NCI-H2081 treated with DMSO at 0.1 percent for 48 hours (cell line): ENCODE measurements around the gene ISOC2.
A peak's percentile ranks its signal among the peaks of the same experiment; 100 is the strongest.
"Not testable (repeated sequence)": the region's sequence is repeated elsewhere in the genome, so short reads cannot be mapped to it uniquely, and the experiment has no call there.

Experiments used
- DNase-seq: peaks from one replicate; lab custom pipeline; 2025; lab: John Stamatoyannopoulos, UW

The ISOC2 gene

DNA sequence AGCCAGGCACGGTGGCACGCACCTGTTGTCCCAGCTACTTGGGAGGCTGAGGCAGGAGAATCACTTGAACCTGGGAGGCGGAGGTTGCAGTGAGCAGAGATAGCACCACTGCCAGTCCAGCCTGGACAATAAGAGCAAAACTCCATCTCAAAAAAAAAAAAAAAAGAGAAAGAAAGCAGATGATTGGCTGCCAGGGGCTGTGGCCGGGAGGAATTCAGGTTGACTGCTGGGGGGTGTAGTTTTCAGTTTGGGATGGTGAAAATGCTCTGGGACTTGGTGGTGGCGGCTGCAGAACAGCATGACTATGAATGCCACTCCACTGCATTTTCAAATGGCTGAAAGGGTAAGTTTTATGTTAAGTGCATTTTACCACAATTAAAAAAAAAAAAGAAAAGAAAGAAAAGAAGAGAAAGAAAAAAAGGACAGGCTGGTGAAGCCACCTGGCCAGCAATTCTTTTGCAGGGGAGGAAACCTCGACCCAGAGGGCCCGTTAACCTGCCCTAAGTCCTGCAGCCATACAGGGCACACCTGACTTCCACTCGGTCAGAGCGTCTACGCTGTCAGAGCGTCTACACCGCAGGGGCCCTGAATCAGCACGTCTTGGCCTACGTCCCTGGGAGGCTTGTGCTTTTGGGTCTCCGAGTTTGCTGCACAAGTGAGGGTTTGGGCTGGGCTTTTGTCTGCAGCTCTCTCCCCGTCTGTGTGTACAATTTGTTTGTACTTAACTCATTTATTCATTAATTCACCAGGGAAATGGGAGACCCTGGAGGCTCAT, 3.6 kb downstream of the ISOC2 start:
- DNase-seq: no peak

DNA sequence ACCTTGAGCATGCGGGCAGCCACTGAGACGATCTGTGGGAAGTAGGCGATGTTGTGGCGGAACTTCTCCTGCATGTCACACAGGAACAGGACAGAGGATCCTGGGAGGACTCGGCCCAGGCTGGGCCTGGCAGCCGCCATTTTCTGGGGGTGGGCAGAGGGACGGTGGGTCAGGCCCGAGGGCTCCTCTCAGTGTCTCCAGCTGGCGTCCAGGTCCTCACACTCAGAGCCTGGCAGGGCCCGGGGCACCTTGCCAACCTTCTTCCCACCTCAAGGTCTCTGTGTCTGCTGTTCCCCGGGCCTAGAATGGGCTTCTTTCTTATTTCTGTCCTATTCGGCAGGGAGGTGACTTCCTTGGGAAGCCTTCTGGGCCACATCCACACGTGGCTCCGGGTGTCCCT, 5.1 kb downstream of the ISOC2 start:
- DNase-seq: no peak

DNA sequence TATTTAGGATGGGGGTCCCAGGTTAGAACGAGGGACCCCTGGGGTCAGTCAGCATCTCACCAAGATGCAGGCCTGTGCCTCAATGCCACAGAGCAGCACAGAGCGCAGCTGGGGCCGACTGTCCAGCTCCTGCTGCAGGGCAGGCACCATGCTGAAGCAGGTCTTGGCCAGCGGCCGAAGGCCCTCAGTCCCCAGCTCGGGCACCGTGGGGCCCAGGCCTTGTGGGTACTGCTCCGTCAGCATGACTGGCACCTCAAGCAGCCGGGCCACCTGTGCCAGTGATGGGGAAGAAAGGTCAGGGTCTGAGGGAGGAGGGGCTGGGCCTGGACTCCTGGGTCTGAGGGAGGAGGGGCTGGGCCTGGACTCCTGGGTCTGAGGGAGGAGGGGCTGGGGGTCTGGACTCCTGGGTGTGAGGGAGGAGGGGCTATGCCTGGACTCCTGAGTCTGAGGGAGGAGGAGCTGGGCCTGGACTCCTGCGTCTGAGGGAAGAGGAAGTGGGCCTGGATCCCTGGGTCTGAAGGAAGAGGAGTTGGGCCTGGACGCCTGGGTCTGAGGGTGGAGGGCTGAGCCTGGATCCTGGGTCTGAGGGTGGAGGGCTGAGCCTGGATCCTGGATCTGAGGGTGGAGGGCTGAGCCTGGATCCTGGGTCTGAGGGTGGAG, 5.7 kb downstream of the ISOC2 start:
- DNase-seq: no peak

DNA sequence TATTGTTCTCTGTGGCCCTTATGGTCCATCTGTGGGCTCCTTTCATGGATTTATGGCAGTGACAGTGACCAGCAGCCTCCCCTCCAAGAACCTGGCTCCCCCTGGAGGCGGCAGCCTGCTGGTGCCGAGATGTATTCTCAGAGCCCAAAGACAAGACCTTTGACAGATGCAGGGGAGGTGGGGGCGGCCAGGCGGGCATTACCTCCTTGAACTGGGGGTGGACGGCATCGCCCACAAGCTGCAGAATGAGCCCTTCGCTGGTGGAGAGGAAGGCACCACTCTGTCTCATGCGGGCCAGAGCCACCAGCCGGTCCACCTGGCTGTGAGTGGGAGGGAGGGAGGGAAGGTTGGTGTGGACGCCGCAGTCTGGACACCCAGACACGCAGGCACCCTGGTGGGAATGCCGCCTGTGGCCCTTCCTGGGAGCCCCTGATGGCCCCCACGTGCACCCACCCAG, 6.6 kb downstream of the ISOC2 start:
- DNase-seq: no peak

DNA sequence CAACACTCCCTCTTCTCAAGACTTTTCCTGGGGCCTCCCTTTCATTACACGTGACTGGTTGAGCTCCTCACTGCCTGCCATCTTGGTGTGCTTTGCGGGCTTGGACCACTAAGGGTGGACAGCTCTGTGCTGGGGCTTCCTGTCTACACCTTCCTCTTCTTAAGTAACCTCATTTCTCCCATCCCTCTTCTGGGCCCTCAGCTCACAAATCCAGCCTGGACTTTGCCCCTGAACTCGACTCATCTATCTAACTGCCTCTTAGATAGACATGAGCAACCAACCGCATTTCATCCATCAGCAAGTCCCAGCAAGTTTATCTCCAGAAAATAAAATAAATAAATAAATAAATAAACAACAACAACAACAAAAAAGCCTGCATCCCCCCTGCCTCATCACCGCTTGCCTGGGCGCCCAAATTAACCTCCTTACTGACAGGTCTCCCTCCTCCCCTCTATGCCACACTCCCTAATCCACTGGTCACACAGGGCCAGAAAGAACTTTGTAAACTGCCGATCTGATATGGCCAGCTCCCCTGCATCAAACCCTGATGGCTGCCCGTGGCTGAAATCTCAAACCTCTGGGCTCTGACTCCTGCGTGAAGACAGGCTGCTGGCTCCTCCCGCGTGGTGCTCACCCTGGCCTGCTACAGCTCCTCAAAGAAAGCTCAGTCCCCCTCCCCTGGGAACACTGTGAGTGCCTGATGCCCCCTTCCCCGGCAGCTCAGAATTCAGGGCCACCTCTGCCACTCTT, 7.8 kb downstream of the ISOC2 start:
- DNase-seq: no peak

DNA sequence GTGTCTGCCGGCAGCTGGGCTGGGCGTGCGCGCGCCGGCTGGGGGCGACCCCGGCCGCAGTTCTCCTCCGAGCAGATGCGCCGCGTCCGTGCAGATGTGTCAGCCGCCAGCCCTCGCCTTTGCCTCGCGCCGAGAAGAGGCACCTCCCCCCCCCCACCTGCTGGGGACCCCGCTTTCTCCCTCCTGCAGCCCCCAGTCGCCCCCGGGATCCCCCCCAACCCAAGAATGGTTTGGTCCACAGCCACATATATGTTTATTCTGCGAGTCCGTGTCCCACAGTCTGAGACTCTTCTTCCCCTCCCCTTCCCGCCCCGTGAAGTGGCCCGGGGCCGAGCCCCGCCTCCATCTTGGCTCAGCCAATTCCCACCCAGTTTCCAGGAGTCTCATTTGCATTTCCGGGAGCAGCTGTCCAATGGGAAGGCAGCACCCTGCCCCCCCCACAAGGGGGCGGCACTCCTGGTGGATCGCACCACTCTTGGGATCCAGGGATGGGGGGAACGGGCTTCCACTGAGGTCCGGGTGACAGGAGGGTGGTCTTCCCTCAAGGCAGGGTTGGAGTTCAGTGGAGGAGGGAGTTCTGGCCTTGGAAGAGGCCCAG, 8.6 kb downstream of the ISOC2 start:
- peak; percentile 69 for DNase-seq

DNA sequence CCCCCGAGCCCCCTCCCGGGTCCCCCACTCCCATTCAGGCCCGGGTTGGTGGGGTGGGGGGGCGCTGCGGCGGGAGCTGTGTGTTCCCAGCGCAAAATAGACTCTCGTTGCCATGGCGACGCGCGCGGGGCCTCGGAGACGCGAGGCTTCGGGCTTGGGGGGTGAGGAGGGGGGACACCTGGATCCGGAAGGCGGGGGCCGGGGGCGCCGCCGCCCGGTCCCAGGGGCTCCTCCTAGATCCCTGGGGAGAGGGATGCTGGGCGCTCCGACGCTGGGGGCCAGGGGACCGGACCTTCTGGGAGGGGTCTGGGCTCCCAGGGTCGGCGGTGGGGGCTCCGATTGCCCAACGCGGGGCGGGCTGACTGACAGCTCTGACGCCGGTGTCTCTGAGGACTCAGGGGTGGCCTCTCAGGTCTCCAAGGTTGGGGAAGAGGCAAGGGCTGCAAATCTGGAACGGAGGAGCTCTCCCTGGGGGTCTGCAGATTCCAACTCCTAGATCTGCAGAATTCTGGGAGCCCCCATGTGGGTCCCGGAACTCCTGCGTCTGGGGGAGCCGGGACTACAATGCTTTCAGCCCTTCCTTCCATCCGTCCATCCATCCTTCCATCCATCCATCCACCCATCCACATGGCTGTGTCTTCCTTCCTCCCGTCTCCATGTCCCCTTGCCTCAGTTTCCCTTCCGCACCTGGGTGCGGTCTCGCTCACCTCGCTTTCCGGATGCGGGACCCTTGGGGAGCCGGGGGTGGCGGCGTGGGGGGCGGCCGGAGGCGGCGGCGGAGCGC, 9.3 kb downstream of the ISOC2 start:
- DNase-seq: no peak

DNA sequence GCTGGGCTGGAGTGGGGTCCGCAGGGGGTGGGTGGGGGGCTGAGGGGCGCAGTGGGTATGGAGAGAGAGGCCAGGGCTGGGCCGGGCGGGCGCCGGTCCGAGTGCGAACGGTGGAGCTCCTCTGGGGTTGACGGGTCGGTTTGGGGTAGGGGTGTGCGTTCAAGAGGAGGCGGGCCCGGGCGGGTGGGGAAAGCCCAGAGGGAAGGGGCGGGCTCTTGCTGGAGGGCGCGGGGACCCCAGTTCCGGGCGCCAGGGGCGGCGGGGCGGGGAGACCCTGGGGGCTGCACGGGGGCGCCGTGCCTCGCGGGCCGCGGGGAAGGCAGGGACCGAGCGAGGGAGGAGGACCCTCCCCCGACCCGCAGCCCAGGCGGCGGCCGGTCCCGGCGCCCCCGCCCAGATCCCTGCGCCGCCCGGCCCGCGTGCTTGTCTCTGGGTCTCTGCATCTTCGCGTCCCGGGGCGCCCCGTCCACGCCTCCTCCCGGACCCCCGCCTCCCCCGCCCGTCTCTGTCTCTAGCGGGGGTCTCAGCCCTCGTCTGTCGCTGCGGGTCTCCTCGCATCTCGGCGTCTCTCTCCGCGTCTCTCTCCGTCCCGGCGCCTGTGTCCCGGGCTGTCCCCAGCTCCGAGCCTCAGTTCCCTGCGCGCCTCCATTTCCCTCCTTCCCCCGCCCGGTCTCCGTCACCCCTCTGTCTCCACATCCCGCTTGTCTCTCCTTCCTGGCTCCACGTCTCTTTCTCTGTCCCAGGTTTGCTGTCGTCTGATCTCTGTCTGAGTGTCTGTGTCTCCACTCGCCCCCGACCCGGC, 10.1 kb downstream of the ISOC2 start:
- DNase-seq: no peak

DNA sequence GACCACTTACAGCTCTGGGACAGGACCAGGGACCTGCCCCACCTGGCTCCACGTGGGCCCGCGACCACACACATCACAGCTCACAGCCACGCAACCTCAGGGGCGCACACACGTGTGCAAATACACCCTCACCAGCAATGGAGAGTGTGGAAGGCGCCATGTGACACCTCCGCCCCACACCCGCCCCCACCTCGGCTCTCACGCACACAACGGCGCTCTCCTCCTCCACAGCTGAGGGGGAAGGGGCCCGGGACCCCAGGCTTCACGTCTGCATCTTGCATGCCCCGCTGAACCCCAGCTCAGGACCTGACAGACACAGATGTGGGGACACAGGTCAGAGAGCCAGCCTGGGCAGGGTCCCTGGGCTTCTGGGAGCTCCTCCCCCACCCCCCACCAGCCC, 12.0 kb downstream of the ISOC2 start:
- no peak for DNase-seq

DNA sequence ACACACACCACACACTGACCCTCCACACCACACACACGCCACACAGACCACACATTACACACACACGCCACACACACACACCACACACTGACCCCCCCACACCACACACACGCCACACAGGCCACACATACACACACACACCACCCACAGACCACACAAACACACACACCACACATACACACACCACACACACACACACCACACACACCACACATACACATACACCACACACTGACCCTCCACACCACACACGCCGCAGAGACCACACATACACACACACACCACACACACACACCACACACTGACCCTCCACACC, 13.3 kb downstream of the ISOC2 start:
- DNase-seq: not testable (repeated sequence)

DNA sequence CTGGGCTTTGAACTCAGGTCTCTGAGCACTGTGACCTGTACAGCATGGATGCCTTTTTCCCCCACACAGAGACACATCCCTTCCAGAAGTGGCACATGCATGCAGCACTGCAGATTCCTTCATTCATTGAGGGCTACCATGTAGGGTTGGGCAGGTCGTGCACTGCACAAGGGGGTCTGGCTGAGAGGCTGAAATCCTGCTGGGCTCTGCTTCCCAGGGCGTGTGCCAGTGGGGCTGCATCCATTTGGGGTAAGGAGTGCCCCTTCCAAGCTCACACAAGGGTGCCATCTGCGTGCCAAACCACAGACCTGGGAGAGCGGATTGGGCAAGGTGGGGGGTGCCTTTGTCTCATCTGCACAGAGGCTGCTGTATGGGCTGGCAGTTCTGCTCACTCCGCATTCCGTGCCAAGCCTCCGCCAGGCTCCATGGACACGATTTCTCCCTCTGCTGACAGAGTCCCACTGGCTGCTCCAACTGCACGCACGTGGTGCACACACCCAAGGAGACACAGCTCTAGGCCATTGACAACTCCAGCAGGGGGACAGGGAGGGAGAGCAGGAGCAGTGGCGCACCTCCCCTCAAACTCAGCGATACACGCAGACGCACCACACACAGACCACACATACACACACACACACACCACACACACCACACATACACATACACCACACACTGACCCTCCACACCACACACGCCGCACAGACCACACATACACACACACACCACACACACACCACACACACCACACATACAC, 13.8 kb downstream of the ISOC2 start:
- no peak for DNase-seq

DNA sequence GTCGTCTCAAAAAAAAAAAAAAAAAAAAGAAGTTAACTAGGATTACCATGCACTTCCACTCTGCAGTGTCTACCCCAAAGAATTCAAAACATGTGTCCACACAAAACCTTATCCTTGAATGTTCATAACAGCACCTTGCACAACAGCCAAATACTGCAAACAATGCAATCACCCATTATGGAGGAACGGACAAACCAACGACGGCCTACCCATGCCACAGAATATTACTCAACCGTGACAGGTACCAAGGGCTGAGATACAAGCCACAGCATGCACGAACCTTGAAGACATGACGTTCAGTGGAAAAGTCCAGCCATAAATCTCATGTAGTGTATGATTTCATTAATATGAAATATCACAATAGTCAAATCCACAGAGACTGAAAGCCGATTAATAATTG, 15.4 kb downstream of the ISOC2 start:
- no peak for DNase-seq

DNA sequence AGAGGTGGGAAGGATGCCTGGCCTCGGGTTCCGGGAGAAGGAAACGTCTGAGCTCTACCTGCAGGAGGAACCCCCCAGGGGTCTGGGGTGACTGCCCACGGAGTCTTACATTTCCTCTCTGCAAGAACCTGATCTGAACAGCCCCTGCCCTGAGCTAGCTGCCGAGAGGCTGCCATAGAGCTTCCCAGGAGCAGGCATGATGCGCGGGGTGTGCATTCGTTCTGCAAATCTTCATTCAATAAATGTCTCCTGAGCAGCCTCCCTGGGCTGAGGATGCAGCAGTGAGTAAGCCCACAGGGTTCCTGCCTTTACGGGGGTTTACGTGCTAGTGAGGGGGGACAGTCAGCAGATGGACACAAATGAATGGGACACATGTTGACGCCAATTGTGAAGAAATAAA, 16.8 kb downstream of the ISOC2 start:
- no peak for DNase-seq

DNA sequence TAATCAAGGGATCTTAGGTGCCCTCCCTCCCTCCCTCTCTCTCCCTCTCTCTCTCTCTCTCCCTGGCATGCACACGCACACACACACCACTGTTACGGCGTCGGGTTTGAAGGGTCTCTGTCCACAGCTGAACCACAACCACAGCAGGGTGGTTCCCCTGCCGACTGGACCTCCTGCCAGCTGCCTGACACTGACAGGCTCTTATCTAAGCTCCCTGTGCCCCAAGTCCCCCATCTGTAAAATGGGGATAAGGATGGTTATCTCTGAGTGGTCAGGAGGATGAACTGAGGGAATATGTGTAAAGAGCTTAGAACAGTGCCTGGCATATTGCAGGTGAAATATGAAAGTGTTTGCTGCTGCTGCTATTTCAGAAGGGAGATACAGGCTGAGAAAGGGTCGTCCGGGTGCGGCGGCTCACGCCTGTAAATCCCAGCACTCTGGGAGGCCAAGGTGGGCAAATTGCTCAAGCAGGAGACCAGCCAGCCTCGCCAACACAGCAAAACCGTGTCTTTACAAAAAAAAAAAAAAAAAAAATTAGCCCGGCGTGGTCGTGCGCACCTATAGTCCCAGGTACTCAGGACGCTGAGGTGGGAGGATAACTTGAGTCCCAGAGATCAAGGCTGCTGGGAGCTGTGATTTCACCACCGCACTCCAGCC, 17.5 kb downstream of the ISOC2 start:
- no peak for DNase-seq

DNA sequence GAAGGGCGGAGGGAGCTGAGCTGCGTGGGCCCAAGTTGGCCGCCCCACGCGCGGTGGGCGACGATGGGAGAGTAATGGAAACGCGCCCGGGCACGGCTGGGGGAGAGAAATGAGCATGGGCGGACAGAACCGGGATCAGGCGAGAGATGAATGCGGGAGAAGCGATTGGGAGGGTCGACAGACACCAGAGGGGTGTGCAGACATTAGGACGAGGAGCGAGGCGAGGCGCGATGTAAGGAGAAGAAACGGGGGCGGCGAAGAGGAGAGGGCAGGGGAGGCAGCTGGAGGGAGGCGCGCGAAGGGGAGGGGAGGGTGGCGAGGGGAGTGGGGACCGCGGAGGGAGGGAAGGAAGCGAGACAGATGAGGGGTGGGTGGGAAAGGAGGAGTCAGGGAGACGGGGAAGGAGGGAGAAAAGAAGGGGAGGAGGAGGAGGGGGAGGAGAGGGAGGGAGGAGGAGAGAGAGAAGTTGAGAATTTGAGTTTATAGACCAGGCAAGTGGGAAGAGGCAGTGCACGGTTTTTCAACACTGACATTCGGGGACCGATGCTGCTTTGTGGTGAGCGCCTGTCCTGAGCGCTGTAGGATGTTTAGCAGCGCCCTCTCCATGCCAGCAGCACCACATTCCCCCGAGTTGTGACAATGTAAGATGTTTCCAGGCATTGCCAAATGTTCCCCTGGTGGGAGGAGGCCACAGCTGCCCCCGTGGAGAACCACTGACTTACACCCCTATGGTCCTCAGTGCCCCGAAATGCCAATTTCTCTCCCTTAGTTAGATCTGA, 18.2 kb downstream of the ISOC2 start, which contains the start of gene SHISA7:
TSS of gene SHISA7 (minus strand) at position 256 of the 779 bp plus-strand sequence. CDS start 437 bp downstream, outside the sequence.
- no peak for DNase-seq

DNA sequence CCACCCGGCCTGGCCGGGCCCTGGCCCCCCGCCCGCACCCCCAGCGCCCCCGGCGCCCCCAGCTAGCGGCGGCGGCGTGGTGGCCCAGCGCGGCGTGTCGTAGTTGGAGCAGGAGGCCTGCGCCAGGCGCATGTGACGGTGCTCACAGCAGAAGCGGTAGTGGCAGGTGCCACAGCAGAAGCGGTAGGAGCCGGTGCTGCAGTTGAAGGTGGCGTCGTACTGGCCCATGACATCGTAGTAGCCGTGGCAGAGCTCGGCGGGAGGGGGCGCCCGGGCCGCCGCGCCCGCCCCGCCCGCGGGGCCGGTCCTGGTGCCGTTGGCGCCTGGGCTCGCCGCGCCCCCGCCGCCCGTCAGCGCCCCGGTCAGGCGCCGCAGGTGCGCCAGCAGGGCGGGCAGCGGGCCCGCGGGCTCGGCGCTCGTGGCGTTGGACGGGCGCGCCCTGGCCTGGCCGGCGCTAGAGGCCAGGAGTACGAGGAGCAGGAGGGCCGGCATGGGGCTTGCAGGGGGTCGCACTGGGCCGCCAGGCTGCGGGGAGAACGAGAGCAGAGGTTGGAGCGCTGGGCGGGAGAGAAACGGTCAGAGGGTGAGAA, 19.0 kb downstream of the ISOC2 start:
- no peak for DNase-seq

DNA sequence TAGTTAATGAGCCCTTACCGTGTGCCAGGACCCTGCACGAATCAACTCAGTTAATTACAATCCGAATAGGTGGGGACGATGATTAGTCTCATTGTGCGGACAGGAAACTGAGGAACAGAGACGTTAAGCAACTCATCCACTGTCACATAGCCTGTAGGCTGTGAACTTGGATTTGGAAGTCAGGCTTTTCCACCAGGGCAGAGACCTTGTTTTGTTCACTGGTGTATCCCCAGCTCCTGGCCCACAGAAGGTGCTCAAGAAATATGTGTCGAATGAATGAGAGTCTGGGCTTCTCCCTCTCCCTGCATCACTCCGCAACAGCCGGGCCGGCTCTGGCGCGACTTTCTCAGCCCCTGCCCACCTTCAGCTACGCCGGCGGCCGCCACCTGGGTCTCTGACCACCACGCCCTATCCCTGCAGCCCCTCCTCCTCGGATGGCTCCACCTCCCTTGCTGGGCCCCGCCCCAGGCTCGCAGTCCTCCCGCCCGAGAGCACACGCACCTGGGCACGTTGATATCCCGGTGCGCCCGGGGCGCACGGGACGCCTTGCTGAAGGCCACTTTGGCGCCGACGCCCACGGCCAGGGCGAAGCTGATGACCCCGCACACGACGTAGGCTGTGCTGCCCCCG, 19.6 kb downstream of the ISOC2 start:
- no peak for DNase-seq

DNA sequence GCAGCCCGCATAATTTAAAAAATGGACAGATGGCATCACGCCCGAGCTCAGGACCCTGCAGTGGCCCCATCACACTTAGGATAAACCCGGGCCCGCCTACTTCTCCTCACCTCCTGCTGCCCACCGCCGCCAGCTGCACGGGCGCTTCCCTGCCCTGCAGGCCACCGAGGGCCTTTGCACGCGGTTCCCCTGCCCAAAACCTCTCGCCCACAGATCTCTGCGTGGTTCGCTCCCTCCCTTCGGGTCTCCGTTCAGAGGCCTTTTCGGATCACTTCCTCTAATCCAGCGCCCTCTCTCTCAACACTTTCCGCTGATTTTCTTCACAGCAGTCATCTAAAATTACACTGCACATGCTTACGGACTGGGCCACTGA, 20.1 kb downstream of the ISOC2 start:
- DNase-seq: no peak
